ENCODE results near the gene DCHS2. TPM values are rescaled to one million over a fixed set of nuclear protein-coding genes. Genes with fewer than 3 reads are reported as not detected.

Gene DCHS2
- total RNA-seq, 1 donor from 2014 or later: 0.13 TPM

- no peaks in the 10 kb centered on the region for H3K36me3 Mint-ChIP-seq (ENCODE audit: unreplicated experiment)
- H3K27ac Mint-ChIP-seq (ENCODE audit: unreplicated experiment): no peak overlapping the region
- TF ChIP-seq CTCF (IDR thresholded peaks at IDR 0.05): no peak
- H3K9me3 Mint-ChIP-seq (ENCODE audit: unreplicated experiment): no peaks in the 10 kb centered on the region
- peaks cover 7% of the 10 kb centered on the region for H3K27me3 Mint-ChIP-seq (ENCODE audit: unreplicated experiment)
- no peaks in the 10 kb centered on the region for H3K4me1 Mint-ChIP-seq (ENCODE audit: unreplicated experiment)
- no peak overlapping the region for H3K4me3 Mint-ChIP-seq (ENCODE audit: unreplicated experiment)
- DNase-seq (ENCODE audit: extremely low spot score, unreplicated experiment): no peak
These were observed 58.1 kb downstream of the DCHS2 start for GRCh38 chr4:154433543-154433942.

GRCh38 chr4:154429176-154429575, 62.4 kb downstream of the DCHS2 start:
- Mint-ChIP-seq H3K27me3 (ENCODE audit: unreplicated experiment) (peaks cover 26% of the 10 kb centered on the region), H3K4me1 (ENCODE audit: unreplicated experiment) (no peaks in the 10 kb centered on the region), H3K27ac (ENCODE audit: unreplicated experiment) (no peak overlapping the region), H3K9me3 (ENCODE audit: unreplicated experiment) (no peaks in the 10 kb centered on the region), H3K36me3 (ENCODE audit: unreplicated experiment) (no peaks in the 10 kb centered on the region), H3K4me3 (ENCODE audit: unreplicated experiment) (no peak overlapping the region)
- no peak for TF ChIP-seq CTCF (IDR thresholded peaks at IDR 0.05)
- no peak for DNase-seq (ENCODE audit: extremely low spot score, unreplicated experiment)

GRCh38 chr4:154427149-154427548, 64.5 kb downstream of the DCHS2 start:
- H3K4me1 Mint-ChIP-seq (ENCODE audit: unreplicated experiment): no peaks in the 10 kb centered on the region
- H3K27ac Mint-ChIP-seq (ENCODE audit: unreplicated experiment): no peak overlapping the region
- H3K9me3 Mint-ChIP-seq (ENCODE audit: unreplicated experiment): no peaks in the 10 kb centered on the region
- peaks cover 30% of the 10 kb centered on the region for H3K27me3 Mint-ChIP-seq (ENCODE audit: unreplicated experiment)
- no peak overlapping the region for H3K4me3 Mint-ChIP-seq (ENCODE audit: unreplicated experiment)
- no peak for DNase-seq (ENCODE audit: extremely low spot score, unreplicated experiment)
- TF ChIP-seq CTCF (IDR thresholded peaks at IDR 0.05): no peak
- H3K36me3 Mint-ChIP-seq (ENCODE audit: unreplicated experiment): no peaks in the 10 kb centered on the region

GRCh38 chr4:154425514-154425913, 66.1 kb downstream of the DCHS2 start:
- Mint-ChIP-seq H3K4me3 (ENCODE audit: unreplicated experiment) (no peak overlapping the region), H3K9me3 (ENCODE audit: unreplicated experiment) (no peaks in the 10 kb centered on the region), H3K36me3 (ENCODE audit: unreplicated experiment) (no peaks in the 10 kb centered on the region), H3K27me3 (ENCODE audit: unreplicated experiment) (peaks cover 27% of the 10 kb centered on the region), H3K27ac (ENCODE audit: unreplicated experiment) (no peak overlapping the region), H3K4me1 (ENCODE audit: unreplicated experiment) (no peaks in the 10 kb centered on the region)
- no peak for TF ChIP-seq CTCF (IDR thresholded peaks at IDR 0.05)
- no peak for DNase-seq (ENCODE audit: extremely low spot score, unreplicated experiment)

- Mint-ChIP-seq H3K27ac (ENCODE audit: unreplicated experiment) (no peak overlapping the region), H3K9me3 (ENCODE audit: unreplicated experiment) (no peaks in the 10 kb centered on the region), H3K36me3 (ENCODE audit: unreplicated experiment) (no peaks in the 10 kb centered on the region), H3K27me3 (ENCODE audit: unreplicated experiment) (peaks cover 30% of the 10 kb centered on the region), H3K4me3 (ENCODE audit: unreplicated experiment) (no peak overlapping the region), H3K4me1 (ENCODE audit: unreplicated experiment) (no peaks in the 10 kb centered on the region)
- no peak for TF ChIP-seq CTCF (IDR thresholded peaks at IDR 0.05)
- DNase-seq (ENCODE audit: extremely low spot score, unreplicated experiment): no peak
These were observed 66.7 kb downstream of the DCHS2 start for GRCh38 chr4:154424810-154425484.
